ENCODE data around the gene AMBP. TPM values are rescaled to one million over a fixed set of nuclear protein-coding genes. Genes with fewer than 3 reads are reported as not detected.

The AMBP gene
- total RNA-seq, 1 donor from 2014 or later: not detected

- TF ChIP-seq CTCF (conservative IDR thresholded peaks at IDR 0.05; ENCODE audit: low read depth, low read length): no peak
- H3K4me3 ChIP-seq (ENCODE audit: low read depth, low read length): no peak overlapping the region
- DNase-seq (ENCODE audit: low read depth): no peak
Observed at GRCh38 chr9:114072184-114073140, 5.6 kb downstream of the AMBP start.

DNA sequence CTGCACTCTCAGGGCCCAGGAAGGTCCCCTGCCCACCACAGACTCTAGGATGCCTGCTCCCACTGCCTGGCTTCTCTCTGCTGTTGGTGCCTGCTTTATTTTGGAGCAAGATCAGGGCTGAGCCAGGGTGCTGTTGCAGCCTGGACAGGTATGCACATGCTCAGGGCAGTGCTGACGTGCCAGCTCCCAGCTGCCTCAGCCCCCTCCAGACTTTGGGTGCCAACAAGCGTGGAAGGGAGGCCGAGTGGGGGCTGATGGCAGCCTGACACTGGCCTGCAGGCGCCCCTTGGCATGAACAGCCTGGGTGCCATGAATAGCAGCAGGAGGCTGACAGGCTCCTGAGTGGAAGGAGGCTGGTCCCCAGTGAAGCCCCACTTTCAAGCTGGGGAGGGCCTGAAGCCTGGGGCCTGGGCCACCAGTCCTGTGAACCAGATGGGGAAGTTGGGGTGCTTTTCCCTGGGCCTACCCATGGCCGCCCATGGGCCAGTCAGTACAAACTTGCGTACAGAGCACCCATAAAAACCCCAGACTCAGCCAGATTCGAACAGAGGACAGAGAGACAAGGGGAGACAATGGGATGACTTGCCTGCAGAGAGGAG is 6.8 kb downstream of the AMBP start:
- DNase-seq (ENCODE audit: low read depth): no peak
- TF ChIP-seq CTCF (conservative IDR thresholded peaks at IDR 0.05; ENCODE audit: low read depth, low read length): no peak
- no peak overlapping the region for H3K4me3 ChIP-seq (ENCODE audit: low read depth, low read length)

- no peak for DNase-seq (ENCODE audit: low read depth)
- no peak for TF ChIP-seq CTCF (conservative IDR thresholded peaks at IDR 0.05; ENCODE audit: low read depth, low read length)
- no peak overlapping the region for H3K4me3 ChIP-seq (ENCODE audit: low read depth, low read length)
Observed at GRCh38 chr9:114070188-114071103, 7.7 kb downstream of the AMBP start.

DNA sequence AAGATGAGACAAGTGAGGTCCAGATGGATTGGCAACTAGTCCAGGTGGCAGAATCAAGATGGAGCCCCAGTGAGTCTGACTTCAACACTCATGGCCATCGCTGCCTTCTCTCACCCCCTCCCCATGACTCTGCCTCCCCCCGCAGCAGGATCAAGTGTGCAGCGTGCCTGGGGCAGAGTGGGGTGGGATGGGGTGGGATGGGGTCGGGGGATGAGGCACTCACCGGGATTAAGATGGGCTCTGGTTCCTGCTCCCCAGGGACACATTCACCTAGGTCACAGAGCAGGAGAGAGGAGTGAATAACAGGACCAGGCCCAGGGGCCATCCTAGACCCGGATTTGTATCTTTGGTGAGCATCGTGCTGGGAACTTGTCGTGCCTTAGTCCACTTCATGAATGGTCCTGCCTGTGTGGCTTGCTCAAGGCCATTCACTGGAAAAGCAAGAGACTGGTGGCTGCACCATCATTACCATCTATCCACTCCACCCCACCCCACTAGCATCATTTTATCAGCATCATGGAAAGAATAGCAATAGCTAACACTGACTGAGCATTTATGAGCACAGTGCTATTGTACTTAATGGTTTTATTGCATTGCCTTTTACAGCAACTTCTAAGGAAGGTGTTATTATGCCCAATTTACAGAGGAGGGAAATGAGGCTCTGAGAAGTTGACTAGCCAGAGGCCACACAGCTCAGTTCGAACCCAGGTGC is 8.5 kb downstream of the AMBP start:
- H3K4me3 ChIP-seq (ENCODE audit: low read depth, low read length): no peak overlapping the region
- no peak for TF ChIP-seq CTCF (conservative IDR thresholded peaks at IDR 0.05; ENCODE audit: low read depth, low read length)
- DNase-seq (ENCODE audit: low read depth): no peak

GRCh38 chr9:114065304-114065703 is 12.8 kb downstream of the AMBP start:
- DNase-seq (ENCODE audit: low read depth): no peak
- TF ChIP-seq CTCF (conservative IDR thresholded peaks at IDR 0.05; ENCODE audit: low read depth, low read length): no peak
- H3K4me3 ChIP-seq (ENCODE audit: low read depth, low read length): no peak overlapping the region

DNA sequence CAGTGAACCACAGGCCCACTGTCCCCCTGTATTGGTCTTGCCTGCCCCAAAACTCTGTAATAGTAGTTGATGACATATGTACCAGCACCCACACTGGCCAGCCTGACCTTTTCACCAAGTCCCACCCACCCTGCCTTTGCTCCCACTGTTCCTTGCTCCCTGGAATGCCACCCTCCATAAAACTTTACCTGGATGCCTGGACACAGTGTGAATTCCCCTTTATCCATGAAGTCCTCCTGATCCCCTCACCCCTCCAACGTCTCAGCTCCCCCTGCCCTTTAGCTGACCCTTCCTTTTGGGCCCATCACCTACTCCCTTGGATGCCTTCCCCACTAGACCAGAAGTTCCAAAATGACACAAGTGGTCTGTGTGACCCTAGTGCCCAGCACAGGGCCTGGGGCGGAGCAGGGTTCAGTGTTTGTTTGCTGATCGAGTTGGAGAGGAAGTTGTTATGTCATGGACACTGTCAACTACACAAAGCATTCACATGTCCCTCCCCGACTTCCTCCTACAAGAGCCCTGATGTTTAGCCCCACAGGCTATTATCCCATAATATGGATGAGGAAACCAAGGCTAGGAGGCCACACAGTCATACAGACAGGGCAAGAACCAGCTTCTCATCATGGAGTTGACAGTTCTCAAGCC is 16.1 kb downstream of the AMBP start:
- no peak overlapping the region for H3K4me3 ChIP-seq (ENCODE audit: low read depth, low read length)
- no peak for DNase-seq (ENCODE audit: low read depth)
- TF ChIP-seq CTCF (conservative IDR thresholded peaks at IDR 0.05; ENCODE audit: low read depth, low read length): no peak
